ENCODE results near the gene CD28. TPM values are rescaled to one million over a fixed set of nuclear protein-coding genes. Genes with fewer than 3 reads are reported as not detected.
A peak's percentile ranks its signal among the peaks of the same experiment; 100 is the strongest.
"Not testable (repeated sequence)": the region's sequence is repeated elsewhere in the genome, so short reads cannot be mapped to it uniquely, and the experiment has no call there.

Gene CD28
- total RNA-seq, 1 donor from 2014 or later = 5.5 TPM

- no peak for DNase-seq
These were observed 19.3 kb upstream of the CD28 start for GRCh38 chr2:203687165-203687564.

DNA sequence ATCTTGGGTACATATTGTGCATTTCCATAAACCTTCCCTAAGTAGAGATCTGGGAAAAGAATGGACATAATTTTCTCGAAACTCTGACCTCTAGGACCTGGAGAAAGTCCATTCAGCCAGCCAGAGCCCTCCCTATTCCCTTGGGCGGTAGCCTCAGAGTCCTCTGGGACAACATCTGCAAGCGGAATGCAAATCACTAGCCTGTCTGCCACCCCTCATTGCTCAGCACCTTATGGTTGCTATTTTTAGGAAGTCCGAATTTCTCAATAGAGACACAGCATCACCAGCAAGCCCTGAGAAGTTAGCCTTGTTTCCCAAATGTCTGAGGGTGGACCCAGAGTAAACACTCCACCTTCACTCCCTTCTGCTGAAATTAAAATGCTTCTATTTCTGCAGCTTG lies 17.6 kb upstream of the CD28 start:
- no peak for DNase-seq

DNA sequence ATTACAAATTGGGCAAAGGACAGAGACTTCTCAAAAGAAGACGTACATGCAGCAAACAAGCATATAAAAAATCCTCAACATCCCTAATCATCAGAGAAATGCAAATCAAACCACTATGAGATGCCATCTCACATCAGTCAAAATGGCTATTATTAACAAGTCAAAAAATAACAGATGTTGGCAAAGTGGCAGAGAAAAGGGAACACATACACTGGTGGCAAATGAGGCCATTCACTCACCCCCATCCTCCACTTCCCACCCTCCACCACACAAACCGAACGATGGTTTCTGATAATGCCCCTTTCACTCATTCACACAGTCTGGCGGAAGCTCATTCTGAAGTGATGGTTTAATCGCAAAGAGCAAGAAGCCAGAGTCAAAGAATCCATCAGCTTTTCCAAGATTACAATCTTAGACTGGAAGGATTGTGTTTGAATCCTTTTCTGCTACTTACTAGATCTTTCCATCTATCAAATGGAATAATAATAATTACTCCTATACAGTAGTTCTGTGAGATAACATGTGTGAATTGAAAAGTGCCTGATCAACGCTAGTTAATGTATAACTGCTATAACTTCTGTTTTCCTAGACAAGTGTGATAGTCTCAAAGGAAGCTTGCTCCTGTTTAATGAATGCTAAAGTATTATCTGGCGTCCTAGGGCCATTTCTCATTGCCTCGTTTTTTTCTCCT lies 16.9 kb upstream of the CD28 start:
- DNase-seq = no peak

DNA sequence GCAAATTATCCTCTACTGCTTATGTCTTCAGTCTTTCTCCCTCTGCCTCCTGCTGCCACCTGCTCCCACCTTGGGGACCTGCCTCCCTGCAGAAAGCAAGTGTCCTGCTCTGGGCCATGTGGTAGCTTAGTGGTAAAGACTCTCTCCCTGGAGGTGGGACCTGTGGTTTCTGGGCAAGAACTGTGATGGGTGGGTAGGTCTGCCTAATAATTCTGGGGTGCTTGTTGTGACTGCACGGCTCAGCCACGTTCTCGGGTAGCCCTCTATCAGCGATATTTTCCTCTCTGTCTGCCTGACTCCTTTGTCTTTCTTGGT lies 16.4 kb upstream of the CD28 start:
- no peak for DNase-seq

DNA sequence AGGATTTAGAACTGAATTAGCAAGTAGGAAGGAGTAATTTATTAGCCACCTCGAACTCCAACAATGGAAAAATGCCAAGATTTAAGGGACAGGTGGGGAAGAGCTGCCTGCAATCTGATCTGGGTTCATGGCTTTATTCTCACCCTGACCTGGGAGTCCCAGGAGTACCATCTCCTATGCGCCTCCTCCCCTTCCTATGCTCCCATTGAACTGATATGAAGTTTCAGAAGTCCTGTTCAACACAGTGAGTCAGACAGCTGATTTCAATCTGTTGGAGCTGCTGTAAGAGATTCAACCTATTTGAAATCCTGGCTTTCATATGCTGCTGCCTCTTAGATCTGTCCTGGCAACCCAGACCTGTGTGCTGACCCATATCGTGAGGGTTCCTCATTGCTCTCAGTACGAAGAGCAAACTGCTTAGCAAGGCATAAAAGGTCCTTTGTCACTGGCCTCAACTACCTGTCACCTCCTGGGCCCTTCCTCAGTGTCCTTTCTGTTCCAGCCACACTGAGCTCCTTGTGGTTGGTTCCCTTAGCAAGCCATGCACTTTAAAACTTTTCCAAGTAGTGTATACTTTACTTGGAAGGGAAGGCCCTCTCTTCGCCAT lies 15.9 kb upstream of the CD28 start:
- DNase-seq = no peak

DNA sequence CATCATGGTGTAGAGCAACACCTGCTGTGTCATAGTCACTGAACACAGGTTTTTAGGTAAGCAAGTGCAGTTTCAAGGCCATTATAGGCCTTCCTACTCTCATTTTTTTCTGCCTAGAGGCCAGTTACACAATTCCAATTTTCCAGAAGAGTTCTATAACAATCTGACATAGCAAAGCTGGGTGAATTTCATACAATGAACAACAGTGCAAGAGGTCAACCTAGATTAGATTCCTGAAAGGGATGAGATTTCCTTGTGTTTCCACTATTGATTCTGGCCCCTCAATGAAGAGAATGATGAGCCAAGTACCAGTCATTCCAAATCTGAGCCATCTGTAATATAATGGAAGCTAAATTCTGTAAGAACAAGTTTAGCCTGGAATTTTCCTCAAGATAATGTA lies 15.3 kb upstream of the CD28 start:
- DNase-seq = no peak

- DNase-seq = peak; percentile 76
These were observed 14.3 kb upstream of the CD28 start for GRCh38 chr2:203692031-203692710.

- DNase-seq = no peak
These were observed 13.1 kb upstream of the CD28 start for GRCh38 chr2:203693242-203693879.

GRCh38 chr2:203694191-203694590 lies 12.2 kb upstream of the CD28 start:
- no peak for DNase-seq

DNA sequence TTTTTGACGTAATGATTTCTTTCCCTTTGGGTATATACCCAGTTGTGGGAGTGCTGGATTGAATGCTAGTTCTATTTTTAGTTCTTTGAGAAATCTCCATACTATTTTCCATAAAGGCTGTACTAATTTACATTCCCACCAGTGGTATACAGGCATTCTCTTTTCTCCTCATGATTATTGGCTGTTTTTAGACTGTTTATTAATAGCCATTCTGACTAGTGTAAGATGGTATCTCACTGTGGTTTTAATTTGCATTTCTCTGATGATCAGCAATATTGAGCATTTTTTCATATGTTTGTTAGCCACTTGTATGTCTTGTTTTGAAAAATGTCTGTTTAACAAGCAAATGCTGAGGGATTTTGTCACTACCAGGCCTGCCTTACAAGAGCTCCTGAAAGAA lies 9.2 kb upstream of the CD28 start:
- no peak for DNase-seq

- not testable (repeated sequence) for DNase-seq
These were observed 8.7 kb upstream of the CD28 start for GRCh38 chr2:203697763-203698162.

DNA sequence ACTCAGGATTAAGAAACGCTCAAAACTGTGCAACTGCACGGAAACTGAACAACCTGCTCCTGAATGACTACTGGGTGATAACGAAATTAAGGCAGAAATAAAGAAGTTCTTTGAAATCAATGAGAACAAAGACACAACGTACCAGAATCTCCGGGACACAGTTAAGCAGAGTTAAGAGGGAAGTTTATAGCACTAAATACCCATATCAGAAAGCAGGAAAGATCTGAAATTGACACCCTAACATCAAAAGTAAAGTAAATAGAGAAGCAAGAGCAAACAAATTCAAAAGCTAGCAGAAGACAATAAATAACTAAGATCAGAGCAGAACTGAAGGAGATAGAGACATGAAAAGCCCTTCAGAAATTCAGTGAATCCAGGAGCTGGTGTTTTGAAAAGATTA lies 8.0 kb upstream of the CD28 start:
- DNase-seq = not testable (repeated sequence)

DNA sequence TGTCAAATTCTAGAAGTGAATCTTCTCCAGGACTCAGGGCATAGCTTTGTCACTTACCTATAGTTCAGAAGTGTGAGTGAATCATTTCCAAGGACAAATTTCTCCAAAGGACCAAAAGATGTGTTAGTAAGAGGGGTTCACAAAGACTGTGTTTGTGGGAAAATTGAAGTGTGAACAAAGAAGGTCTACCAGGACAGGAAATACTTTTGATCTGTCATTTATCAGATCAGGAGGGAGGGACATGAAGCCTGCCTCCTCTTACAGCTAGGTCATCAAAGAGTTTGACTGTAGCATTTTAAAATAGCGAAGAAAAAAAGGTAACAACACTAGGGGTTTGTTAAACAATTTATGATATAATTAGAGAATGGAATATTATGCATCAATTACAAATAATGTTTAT lies 2.0 kb upstream of the CD28 start:
- no peak for DNase-seq

- DNase-seq = no peak
These were observed 1.3 kb upstream of the CD28 start for GRCh38 chr2:203705178-203705577.

DNA sequence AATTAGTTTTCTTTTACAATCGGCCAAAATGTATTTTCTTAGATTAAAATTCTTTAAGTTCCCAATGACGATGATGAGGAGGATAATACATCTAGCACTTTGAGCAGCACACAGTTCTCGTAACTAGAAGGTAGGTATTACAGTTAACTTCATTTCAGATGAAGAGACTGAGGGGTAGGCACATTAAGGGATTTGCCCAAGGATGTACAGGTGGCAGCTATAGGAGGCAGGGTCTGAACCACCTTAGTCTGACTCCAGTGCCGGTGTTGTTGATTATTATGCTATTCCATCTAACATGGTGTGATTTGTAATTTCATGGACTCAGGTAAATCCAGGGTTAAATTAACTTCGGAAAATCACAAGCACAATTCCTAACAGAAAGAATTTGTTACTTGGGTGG lies 1.1 kb downstream of the CD28 start:
- DNase-seq = no peak

GRCh38 chr2:203708846-203709396 lies 2.5 kb downstream of the CD28 start:
- DNase-seq = no peak

DNA sequence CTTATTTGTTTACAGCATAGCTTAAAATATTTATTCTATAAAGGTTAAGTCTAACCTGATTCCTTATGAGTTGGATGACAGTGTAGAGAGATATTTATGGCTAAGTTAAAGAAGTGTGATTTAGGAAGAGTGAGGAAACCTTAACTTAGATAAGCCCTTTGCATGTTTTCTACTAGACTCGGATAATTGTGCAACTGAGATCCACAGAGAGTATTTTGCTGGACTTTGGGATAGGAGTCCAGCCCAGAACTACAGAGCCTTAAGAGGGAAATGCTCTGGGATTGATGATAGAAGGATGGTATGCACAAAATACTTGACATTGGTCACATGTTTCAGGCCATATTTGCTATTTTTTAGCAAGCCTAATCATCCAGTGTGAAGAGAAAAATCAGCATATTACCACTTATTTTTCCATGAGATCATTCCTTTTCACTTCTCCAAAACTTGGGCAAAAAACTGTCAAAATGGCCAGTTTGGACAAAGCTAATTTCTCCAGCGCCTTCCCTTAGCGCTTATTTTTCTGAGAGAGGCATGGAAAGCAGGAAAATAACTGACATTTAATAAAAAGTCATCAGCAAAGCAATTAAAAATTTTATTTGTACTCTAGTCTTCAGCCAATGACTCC lies 3.1 kb downstream of the CD28 start:
- no peak for DNase-seq

DNA sequence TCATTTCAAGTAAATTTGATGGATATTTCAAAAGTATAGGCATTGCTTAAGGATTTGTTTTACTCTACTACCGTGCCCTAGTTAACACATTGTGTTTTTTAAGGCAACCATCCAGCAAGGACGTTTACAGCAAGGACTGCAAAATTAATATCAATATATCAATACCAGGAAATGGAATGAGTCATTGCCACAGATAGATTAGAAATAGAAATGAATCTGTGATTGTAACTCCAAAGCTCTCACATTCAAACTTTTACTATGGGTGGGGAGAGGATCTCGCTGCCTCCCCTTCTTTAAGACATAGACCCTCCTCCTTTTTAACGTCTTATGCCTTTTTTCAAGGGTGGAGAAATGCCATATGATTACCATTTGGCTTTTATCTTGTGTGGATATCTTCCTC lies 3.8 kb downstream of the CD28 start:
- no peak for DNase-seq

DNA sequence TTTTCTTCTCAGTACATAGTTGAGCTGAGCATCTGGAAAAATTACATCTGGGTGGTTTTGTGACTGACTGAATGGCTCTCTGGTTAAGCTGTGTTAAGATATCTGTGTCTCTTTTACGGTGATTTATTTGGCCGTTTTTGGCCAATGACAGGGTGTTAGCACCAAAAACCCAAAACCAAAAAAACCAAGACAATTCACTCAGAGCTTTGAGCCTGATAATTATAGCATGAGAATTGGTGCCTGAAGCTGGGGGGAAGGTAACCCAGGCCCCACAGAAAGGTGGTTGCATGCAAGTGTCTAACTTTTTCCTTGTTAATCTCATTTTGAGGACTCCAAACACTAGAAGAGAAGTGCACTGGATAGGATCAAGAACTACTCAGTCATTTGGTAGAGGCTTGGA lies 4.5 kb downstream of the CD28 start:
- DNase-seq = no peak

GRCh38 chr2:203711399-203711798 lies 5.0 kb downstream of the CD28 start:
- DNase-seq = no peak

DNA sequence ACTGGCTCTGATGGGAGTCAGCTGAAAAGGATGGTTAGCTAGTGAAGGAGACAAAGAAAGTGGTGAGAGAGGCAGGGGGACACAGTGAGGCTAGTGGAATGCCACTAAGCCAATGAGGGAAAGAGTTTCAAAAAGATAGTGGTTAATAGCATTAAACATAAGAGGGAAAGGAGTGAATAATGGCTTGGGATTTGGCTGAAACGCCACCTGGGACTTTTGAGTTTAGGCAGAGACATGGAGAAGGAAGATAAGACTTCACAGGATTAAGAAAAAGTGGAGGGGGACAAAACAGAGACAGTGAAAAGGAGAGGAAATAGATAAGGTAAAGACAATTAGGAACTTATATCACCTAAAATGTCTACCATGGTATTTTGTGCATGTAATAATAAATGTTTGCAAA lies 6.9 kb downstream of the CD28 start:
- no peak for DNase-seq

DNA sequence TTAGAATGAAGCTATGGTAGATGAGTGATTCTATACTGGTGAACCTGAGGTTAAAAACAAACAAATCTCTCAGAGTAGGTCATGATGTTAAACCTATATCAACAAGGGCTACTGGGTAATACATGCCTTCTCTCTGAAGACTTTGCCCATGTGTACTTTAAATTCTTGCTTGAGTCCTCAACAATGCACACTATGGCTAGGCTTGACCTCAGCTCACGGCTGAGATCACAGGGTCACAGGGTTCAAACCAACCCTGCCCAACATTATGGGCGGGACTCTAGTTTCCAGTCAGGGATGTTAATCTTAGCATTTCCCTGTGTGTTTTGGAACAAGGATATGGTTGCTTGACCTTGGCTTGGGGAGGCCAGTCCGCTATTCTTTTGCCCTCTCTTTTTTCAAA lies 7.7 kb downstream of the CD28 start:
- DNase-seq = no peak

DNA sequence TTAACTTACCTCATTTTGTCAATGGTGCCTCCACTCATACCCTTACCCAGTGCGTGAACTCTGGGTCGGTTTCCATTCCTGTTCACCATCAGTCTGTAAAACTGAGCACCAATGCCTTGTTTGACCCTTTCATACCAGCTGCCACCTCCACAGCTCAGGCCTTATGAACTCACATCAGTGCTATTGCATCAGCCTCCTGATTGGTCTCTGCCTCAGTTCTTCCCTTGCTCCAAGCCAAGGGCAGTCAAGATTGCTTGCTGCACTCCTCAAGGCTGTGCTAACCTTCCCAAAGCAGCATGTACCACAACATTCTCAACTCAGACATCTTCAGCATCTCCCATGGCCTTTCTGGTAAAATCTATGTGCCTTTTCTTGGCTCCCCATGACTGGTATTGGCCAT lies 9.3 kb downstream of the CD28 start:
- no peak for DNase-seq
